Chondrocyte (in vitro differentiated cells): ENCODE data around the gene PDLIM1. TPM values are rescaled to one million over a fixed set of nuclear protein-coding genes. Genes with fewer than 3 reads are reported as not detected.
A peak's percentile ranks its signal among the peaks of the same experiment; 100 is the strongest.

ENCODE experiments used
- DNase-seq: peaks from one replicate; pipeline ENCODE4 v3.0.0; 2021; ENCODE audit warnings: mixed read lengths, low spot score
- H3K27ac Mint-ChIP-seq: one replicate; pipeline ENCODE4 v1.8.0; 2021; ENCODE audit warnings: mild to moderate bottlenecking, moderate library complexity, mixed read lengths; ENCODE audit not compliant: unreplicated experiment
- H3K27me3 Mint-ChIP-seq: 2 replicates; pipeline ENCODE4 v1.8.0; 2021; ENCODE audit warnings: low read depth, mixed read lengths
- H3K36me3 Mint-ChIP-seq: 2 replicates; pipeline ENCODE4 v1.8.0; 2021; ENCODE audit warnings: low read depth, mixed read lengths
- H3K4me1 Mint-ChIP-seq: 2 replicates; pipeline ENCODE4 v1.8.0; 2021; ENCODE audit warnings: low read depth, mild to moderate bottlenecking, mixed read lengths
- H3K4me3 Mint-ChIP-seq: one replicate; pipeline ENCODE4 v1.8.0; 2021; ENCODE audit warnings: mild to moderate bottlenecking, moderate library complexity, mixed read lengths; ENCODE audit not compliant: unreplicated experiment
- H3K9me3 Mint-ChIP-seq: 2 replicates; pipeline ENCODE4 v1.8.0; 2021; ENCODE audit warnings: low read depth, mixed read lengths
- total RNA-seq: library from RNA; stranded (reverse); gene quantifications from 3 replicates; pipeline ENCODE4 v1.2.1, GENCODE V29; 2021
- TF ChIP-seq, protein P1 (sequence below): fragments of 200-600 bp; sonication (generic); IDR thresholded peaks from 2 replicates; pipeline ENCODE4 v1.5.0; 2021; ENCODE audit warnings: antibody characterized with exemption, mild to moderate bottlenecking, moderate library complexity

PDLIM1 gene
- total RNA-seq, 1 donor from 2014 or later: 110 TPM

GRCh38 chr10:95296764-95297163 lies 6.0 kb upstream of the PDLIM1 start:
- no peaks in the 10 kb centered on the region for H3K9me3 Mint-ChIP-seq
- H3K4me3 Mint-ChIP-seq: no peak overlapping the region
- H3K27me3 Mint-ChIP-seq: no peaks in the 10 kb centered on the region
- H3K36me3 Mint-ChIP-seq: no peaks in the 10 kb centered on the region
- TF ChIP-seq, protein P1, sequence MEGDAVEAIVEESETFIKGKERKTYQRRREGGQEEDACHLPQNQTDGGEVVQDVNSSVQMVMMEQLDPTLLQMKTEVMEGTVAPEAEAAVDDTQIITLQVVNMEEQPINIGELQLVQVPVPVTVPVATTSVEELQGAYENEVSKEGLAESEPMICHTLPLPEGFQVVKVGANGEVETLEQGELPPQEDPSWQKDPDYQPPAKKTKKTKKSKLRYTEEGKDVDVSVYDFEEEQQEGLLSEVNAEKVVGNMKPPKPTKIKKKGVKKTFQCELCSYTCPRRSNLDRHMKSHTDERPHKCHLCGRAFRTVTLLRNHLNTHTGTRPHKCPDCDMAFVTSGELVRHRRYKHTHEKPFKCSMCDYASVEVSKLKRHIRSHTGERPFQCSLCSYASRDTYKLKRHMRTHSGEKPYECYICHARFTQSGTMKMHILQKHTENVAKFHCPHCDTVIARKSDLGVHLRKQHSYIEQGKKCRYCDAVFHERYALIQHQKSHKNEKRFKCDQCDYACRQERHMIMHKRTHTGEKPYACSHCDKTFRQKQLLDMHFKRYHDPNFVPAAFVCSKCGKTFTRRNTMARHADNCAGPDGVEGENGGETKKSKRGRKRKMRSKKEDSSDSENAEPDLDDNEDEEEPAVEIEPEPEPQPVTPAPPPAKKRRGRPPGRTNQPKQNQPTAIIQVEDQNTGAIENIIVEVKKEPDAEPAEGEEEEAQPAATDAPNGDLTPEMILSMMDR: no peak
- DNase-seq: no peak
- H3K27ac Mint-ChIP-seq: no peak overlapping the region
- peaks cover 22% of the 10 kb centered on the region for H3K4me1 Mint-ChIP-seq

DNA sequence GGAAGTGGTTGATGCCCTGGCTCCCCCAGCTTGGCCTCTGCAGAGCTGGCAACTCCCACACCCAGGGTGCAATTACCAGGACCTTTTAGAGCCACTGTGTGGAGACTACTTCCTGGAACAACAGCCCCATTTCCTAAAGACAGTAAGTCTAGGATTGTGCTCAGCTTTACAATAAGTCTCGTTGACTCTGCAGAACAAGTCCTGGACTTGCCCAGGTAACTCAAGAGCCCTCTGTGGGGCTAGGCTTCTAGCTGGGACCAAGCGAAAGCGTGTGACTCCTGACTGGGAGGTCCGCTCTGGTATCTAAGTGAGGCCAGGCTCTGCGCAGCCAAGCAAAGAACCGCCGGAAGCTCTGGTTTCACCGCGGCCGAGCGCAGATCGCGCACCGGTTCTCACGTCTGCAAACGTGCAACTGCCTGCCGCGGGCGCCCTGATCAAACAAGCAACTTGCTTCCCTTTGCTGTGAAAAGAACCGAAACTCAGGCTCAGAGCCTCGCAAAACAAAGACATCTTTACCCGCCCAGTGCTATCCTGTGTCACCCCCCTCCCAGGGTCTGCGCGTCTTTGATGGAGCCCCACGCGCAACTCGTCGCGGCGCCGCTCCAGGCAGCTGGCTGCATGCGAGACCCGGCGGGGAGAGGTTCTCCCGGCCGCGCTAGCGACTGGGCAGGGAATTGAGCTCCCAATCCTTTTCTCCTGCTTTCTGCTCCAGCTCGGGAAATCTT lies 4.4 kb upstream of the PDLIM1 start:
- DNase-seq: no peak
- H3K27me3 Mint-ChIP-seq: no peaks in the 10 kb centered on the region
- TF ChIP-seq, protein P1: no peak
- no peaks in the 10 kb centered on the region for H3K9me3 Mint-ChIP-seq
- peak overlapping the region; percentile 53 for H3K4me3 Mint-ChIP-seq
- H3K4me1 Mint-ChIP-seq: peaks cover 24% of the 10 kb centered on the region
- no peaks in the 10 kb centered on the region for H3K36me3 Mint-ChIP-seq
- no peak overlapping the region for H3K27ac Mint-ChIP-seq

- H3K9me3 Mint-ChIP-seq: no peaks in the 10 kb centered on the region
- H3K4me3 Mint-ChIP-seq: no peak overlapping the region
- H3K27me3 Mint-ChIP-seq: no peaks in the 10 kb centered on the region
- TF ChIP-seq, protein P1: no peak
- H3K27ac Mint-ChIP-seq: no peak overlapping the region
- no peak for DNase-seq
- no peaks in the 10 kb centered on the region for H3K36me3 Mint-ChIP-seq
- peaks cover 37% of the 10 kb centered on the region for H3K4me1 Mint-ChIP-seq
These were observed 2.8 kb upstream of the PDLIM1 start for GRCh38 chr10:95293631-95294030.

GRCh38 chr10:95291365-95292039 lies 699 bp upstream of the PDLIM1 start:
- TF ChIP-seq, protein P1: no peak
- Mint-ChIP-seq H3K27me3 (no peaks in the 10 kb centered on the region), H3K36me3 (no peaks in the 10 kb centered on the region), H3K9me3 (no peaks in the 10 kb centered on the region), H3K4me1 (peaks cover 52% of the 10 kb centered on the region), H3K4me3 (peak overlapping the region; percentile 64), H3K27ac (no peak overlapping the region)
- no peak for DNase-seq

- no peaks in the 10 kb centered on the region for H3K27me3 Mint-ChIP-seq
- H3K9me3 Mint-ChIP-seq: no peaks in the 10 kb centered on the region
- H3K4me3 Mint-ChIP-seq: peak overlapping the region; percentile 89
- DNase-seq: no peak
- H3K27ac Mint-ChIP-seq: peak overlapping the region; percentile 77
- peaks cover 49% of the 10 kb centered on the region for H3K4me1 Mint-ChIP-seq
- H3K36me3 Mint-ChIP-seq: no peaks in the 10 kb centered on the region
- TF ChIP-seq, protein P1: peak; percentile 1
These were observed 832 bp downstream of the PDLIM1 start for GRCh38 chr10:95289921-95290421.
